B cell (primary cell): ENCODE results near the gene CDC45.

Source experiments
- EZH2 ChIP-seq: IDR thresholded peaks from 2 replicates; pipeline ENCODE4 v1.6.1; 2012; ENCODE audit warnings: borderline replicate concordance, low read depth, mild to moderate bottlenecking, moderate library complexity, low read length; ENCODE audit not compliant: insufficient read depth, poor library complexity, severe bottlenecking
- TF ChIP-seq, protein P1 (sequence below): fragments of 200-600 bp; IDR thresholded peaks from one replicate; pipeline ENCODE4 v1.8.0; 2022; ENCODE audit warnings: antibody characterized with exemption, mild to moderate bottlenecking

DNA sequence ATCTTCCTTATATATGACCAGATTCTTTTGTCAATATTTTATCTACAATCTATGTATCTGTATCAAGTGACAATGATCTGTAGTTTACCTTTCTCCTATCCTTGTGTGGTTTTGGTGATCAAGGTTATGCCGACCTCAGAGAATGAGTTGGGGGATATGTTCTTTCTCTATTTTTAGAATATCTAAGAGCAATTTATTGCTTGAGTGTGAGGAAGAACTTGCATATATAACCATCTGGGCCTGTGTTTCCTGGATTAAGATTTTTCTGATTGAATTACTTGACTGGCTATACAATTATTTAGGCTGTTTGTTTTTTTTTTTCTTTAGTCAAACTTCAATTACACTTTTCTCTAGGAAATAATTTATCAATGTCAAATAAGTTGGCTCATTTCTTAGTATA is 18.2 kb upstream of the CDC45 start:
- TF ChIP-seq, protein P1, sequence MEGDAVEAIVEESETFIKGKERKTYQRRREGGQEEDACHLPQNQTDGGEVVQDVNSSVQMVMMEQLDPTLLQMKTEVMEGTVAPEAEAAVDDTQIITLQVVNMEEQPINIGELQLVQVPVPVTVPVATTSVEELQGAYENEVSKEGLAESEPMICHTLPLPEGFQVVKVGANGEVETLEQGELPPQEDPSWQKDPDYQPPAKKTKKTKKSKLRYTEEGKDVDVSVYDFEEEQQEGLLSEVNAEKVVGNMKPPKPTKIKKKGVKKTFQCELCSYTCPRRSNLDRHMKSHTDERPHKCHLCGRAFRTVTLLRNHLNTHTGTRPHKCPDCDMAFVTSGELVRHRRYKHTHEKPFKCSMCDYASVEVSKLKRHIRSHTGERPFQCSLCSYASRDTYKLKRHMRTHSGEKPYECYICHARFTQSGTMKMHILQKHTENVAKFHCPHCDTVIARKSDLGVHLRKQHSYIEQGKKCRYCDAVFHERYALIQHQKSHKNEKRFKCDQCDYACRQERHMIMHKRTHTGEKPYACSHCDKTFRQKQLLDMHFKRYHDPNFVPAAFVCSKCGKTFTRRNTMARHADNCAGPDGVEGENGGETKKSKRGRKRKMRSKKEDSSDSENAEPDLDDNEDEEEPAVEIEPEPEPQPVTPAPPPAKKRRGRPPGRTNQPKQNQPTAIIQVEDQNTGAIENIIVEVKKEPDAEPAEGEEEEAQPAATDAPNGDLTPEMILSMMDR = no peak
- no peak for TF ChIP-seq EZH2
